Measurements from ENCODE around the gene SPSB4.

SPSB4 gene

DNA sequence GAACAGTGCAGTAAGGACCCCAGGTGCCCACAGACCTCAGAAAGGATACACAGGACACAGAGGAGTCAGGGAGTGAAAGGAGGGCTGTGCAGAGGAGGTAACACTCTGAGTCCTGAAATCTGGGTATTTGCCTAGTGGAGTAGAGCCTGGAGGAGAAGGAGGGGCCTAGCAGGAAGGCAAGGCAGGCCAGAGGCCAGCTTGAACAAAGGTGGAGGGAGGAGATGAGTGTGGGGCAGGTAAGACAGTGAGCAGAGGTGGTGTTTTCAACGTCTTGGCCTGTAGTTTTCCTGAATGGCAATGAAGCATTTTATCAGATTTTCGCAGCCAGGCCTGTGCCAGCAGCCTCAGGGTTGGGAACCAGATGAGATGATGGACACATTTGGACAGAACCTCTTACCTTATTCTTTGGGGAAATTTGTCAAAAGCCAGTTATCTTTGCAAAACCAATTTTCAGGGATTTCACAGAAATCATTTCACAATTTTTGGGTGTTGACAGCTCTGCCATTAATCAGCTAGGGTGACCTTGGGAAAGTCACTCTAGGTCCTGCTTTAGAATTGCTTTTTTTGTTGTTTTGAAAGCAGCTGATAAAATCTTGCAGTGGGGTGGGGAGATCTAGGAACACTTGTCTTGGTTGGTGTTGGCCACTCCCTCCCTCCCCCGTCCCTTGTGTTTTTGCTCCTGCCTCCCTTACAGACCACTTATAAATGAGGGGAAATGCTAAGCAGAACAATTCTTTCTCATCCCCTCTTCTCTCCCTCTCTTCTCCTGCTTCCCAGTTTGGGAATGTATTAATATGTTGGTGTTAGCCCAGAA lies 38.4 kb downstream of the SPSB4 start:
- no peak for DNase-seq (ENCODE audit: low read depth, low spot score)
- no peak overlapping the region for H3K4me3 ChIP-seq (ENCODE audit: low read depth, low read length)
- CTCF ChIA-PET = no interaction called here
- POLR2A ChIA-PET = no interaction called here
- TF ChIP-seq, protein P1, sequence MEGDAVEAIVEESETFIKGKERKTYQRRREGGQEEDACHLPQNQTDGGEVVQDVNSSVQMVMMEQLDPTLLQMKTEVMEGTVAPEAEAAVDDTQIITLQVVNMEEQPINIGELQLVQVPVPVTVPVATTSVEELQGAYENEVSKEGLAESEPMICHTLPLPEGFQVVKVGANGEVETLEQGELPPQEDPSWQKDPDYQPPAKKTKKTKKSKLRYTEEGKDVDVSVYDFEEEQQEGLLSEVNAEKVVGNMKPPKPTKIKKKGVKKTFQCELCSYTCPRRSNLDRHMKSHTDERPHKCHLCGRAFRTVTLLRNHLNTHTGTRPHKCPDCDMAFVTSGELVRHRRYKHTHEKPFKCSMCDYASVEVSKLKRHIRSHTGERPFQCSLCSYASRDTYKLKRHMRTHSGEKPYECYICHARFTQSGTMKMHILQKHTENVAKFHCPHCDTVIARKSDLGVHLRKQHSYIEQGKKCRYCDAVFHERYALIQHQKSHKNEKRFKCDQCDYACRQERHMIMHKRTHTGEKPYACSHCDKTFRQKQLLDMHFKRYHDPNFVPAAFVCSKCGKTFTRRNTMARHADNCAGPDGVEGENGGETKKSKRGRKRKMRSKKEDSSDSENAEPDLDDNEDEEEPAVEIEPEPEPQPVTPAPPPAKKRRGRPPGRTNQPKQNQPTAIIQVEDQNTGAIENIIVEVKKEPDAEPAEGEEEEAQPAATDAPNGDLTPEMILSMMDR (IDR thresholded peaks at IDR 0.05; ENCODE audit: insufficient read depth, low read length, missing control alignments) = no peak

DNA sequence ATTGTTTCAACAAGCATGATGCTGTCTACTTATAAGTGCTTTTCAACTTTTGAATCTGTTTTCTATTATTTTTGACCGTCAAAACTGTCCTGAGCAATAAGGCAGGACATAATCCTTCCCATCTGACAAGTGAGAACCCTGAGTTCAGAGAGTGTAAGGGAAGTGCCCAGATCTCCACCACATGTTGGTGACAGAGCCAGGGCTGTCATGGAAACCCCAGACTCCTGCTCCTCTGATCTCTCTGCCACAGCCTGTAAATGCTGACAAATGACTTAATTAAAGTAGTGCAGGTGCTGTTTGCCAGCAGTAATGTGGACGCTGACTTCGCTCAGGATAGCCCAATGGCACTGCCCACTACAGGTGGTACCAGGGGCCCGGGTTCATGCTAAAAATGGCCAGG lies 40.3 kb downstream of the SPSB4 start:
- no peak for DNase-seq (ENCODE audit: low read depth, low spot score)
- H3K4me3 ChIP-seq (ENCODE audit: low read depth, low read length) = no peak overlapping the region
- CTCF ChIA-PET = no interaction called here
- TF ChIP-seq, protein P1 (IDR thresholded peaks at IDR 0.05; ENCODE audit: insufficient read depth, low read length, missing control alignments) = no peak
- POLR2A ChIA-PET = no interaction called here

DNA sequence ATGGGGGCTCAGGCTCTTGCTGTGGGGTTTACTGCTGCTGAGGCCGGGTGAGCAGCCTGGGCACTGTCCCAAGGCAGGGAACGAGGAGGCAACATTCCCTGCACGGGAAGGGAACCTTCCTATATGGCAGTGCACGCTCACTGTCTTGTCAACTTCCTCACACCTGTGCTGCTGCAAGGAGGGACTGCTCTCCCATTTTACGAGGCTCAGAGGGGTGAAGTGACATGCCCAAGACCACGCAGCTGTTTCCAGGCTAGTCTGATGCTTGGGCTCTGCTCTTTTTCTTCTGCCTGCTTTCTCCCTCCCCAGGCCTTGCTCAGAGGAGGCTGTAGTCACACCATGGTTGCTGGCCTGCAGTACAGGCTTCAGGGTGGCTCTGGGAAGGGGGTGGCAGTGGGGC lies 41.5 kb downstream of the SPSB4 start:
- no peak for DNase-seq (ENCODE audit: low read depth, low spot score)
- ChIA-PET CTCF (interaction anchor here (0.9 kb wide), 1 partner anchor 13 kb away, joined by 3 read pairs; no protein-coding TSS in a partner anchor), POLR2A (no interaction called here)
- no peak overlapping the region for H3K4me3 ChIP-seq (ENCODE audit: low read depth, low read length)
- TF ChIP-seq, protein P1 (IDR thresholded peaks at IDR 0.05; ENCODE audit: insufficient read depth, low read length, missing control alignments) = no peak

DNA sequence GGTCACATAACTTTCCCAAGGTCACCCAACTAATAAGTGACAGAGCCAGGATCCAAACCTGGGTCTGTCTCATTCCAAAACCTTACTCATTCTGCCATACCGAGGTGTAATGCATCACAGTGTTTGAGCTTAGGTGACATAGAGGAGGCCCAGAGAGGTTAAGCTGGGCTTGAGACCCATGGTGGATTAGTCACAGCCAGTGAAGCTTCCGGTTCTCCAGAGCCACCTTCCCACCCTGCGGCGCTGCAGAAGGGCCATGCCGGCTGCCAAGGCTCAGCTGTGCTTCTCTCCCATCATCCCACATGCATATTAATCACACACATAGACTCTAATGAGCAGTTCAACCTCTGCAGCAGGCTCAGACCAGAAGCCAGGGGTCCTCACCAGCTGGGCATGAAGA lies 42.2 kb downstream of the SPSB4 start:
- H3K4me3 ChIP-seq (ENCODE audit: low read depth, low read length) = no peak overlapping the region
- ChIA-PET CTCF (interaction anchor here (0.9 kb wide), 1 partner anchor 13 kb away, joined by 3 read pairs; no protein-coding TSS in a partner anchor), POLR2A (no interaction called here)
- TF ChIP-seq, protein P1 (IDR thresholded peaks at IDR 0.05; ENCODE audit: insufficient read depth, low read length, missing control alignments) = no peak
- DNase-seq (ENCODE audit: low read depth, low spot score) = no peak

DNA sequence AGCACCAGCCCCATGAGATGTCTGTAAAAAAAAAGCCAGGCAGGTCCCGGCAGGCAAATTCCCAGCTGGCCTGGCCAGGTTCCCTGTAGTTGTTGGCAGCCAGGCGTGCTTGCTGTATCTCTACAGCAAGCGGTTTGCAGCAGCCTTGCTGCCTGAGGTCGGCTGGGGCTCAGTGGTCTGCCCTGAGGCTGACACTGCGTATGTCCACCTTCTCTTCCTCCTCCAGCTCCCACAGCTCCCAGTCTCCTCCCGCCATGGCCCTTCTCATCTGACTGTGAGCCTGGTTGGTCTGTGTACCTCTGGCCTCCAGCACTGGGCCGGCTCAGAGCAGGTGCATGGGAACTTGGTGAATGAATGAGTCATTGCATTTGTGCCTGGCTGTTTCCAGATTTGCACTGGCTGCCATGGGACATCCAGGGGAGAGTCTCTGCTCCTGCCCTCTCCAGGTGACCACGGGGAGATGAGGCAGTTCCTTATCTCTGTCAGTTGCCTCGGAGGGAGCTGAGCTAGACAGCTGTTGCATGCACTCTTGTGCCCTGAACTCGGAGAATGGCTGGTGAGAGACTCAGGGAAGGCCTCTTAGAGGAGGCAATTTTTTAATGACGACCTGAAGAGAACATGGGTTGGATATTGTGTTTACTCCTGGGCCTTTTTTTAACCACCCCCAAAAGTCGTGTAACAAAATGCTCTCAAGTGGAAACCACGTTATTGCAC lies 43.0 kb downstream of the SPSB4 start:
- POLR2A ChIA-PET = no interaction called here
- CTCF ChIA-PET = interaction anchor here (1.7 to 3.8 kb wide), 2 partner anchors 12 to 83 kb away, joined by 4 to 14 read pairs; no protein-coding TSS in a partner anchor
- no peak overlapping the region for H3K4me3 ChIP-seq (ENCODE audit: low read depth, low read length)
- TF ChIP-seq, protein P1 (IDR thresholded peaks at IDR 0.05; ENCODE audit: insufficient read depth, low read length, missing control alignments) = no peak
- DNase-seq (ENCODE audit: low read depth, low spot score) = no peak

All from AG04449 (cell line).